ENCODE measurements around the gene TIGD4.
A peak's percentile ranks its signal among the peaks of the same experiment; 100 is the strongest.

Gene TIGD4

GRCh38 chr4:152779513-152780266, at the start of gene TIGD4, which contains the start of gene ARFIP1:
TIGD4 (minus strand) TSS chr4:152779730; CDS start chr4:152771004, 8,726 bp downstream.
ARFIP1 (plus strand) TSS chr4:152779954; CDS start chr4:152829634, 49,680 bp downstream.
- H3K4me3 ChIP-seq (ENCODE audit: low read length), result peak within 1 kb of the TSS; percentile 88
- peak; percentile 98 for DNase-seq (ENCODE audit: low read depth)
- no peak for TF ChIP-seq CTCF (IDR thresholded peaks at IDR 0.05; ENCODE audit: insufficient read depth, low read depth, low read length, missing control alignments)

GRCh38 chr4:152828122-152828521, 48.6 kb upstream of the TIGD4 start:
- no peak for TF ChIP-seq CTCF (IDR thresholded peaks at IDR 0.05; ENCODE audit: insufficient read depth, low read depth, low read length, missing control alignments)
- no peak overlapping the region for H3K4me3 ChIP-seq (ENCODE audit: low read length)
- DNase-seq (ENCODE audit: low read depth), result peak; percentile 22

- no peak for TF ChIP-seq CTCF (IDR thresholded peaks at IDR 0.05; ENCODE audit: insufficient read depth, low read depth, low read length, missing control alignments)
- H3K4me3 ChIP-seq (ENCODE audit: low read length), result no peak overlapping the region
- no peak for DNase-seq (ENCODE audit: low read depth)
Observed at GRCh38 chr4:152825336-152825735, 45.8 kb upstream of the TIGD4 start.

- TF ChIP-seq CTCF (IDR thresholded peaks at IDR 0.05; ENCODE audit: insufficient read depth, low read depth, low read length, missing control alignments), result no peak
- H3K4me3 ChIP-seq (ENCODE audit: low read length), result no peak overlapping the region
- no peak for DNase-seq (ENCODE audit: low read depth)
Observed at GRCh38 chr4:152824561-152824960, 45.0 kb upstream of the TIGD4 start.

- DNase-seq (ENCODE audit: low read depth), result no peak
- H3K4me3 ChIP-seq (ENCODE audit: low read length), result no peak overlapping the region
- TF ChIP-seq CTCF (IDR thresholded peaks at IDR 0.05; ENCODE audit: insufficient read depth, low read depth, low read length, missing control alignments), result no peak
Observed at GRCh38 chr4:152822323-152822722, 42.8 kb upstream of the TIGD4 start.

GRCh38 chr4:152820073-152820472, 40.5 kb upstream of the TIGD4 start:
- no peak for DNase-seq (ENCODE audit: low read depth)
- H3K4me3 ChIP-seq (ENCODE audit: low read length), result no peak overlapping the region
- no peak for TF ChIP-seq CTCF (IDR thresholded peaks at IDR 0.05; ENCODE audit: insufficient read depth, low read depth, low read length, missing control alignments)
